Natural killer cell (primary cell): ENCODE results near the gene ARMH3. TPM values are rescaled to one million over a fixed set of nuclear protein-coding genes. Genes with fewer than 3 reads are reported as not detected.

Experiments used
- ATAC-seq, 3 donors: fragments of 150-1000 bp in 2 of 3; fragments of 200-7000 bp in 1 of 3; cut with Tn5 transposase; 1 replicate in 1 of 3; 2 replicates in 2 of 3; pipeline ENCODE4 v1.10.0; 2021; ENCODE audit warnings: mild to moderate bottlenecking in 2 of 3, moderate library complexity in 2 of 3
- DNase-seq, 2 donors: peaks; one replicate each; pipeline versions ENCODE4 v3.0.0 to v3.0.0-alpha.2; 2013 to 2021; ENCODE audit warnings: mixed read lengths in 1 of 2
- H3K27ac ChIP-seq: one replicate; pipeline ENCODE4 v1.5.1; 2013; ENCODE audit warnings: mild to moderate bottlenecking, low read length
- H3K27me3 ChIP-seq: one replicate; pipeline ENCODE4 v1.6.1; 2013; ENCODE audit warnings: low read length; ENCODE audit not compliant: control insufficient read depth, insufficient read depth
- H3K36me3 ChIP-seq: one replicate; pipeline ENCODE4 v1.6.1; 2013; ENCODE audit warnings: low read length; ENCODE audit not compliant: control insufficient read depth, insufficient read depth
- H3K4me1 ChIP-seq: one replicate; pipeline ENCODE4 v1.6.1; 2013; ENCODE audit warnings: low read length; ENCODE audit not compliant: control insufficient read depth, insufficient read depth
- H3K4me3 ChIP-seq: one replicate; pipeline ENCODE4 v1.5.1; 2013; ENCODE audit warnings: low read length
- H3K9me3 ChIP-seq: one replicate; pipeline ENCODE4 v1.6.1; 2013; ENCODE audit warnings: low read length; ENCODE audit not compliant: control insufficient read depth, insufficient read depth
- H3K27ac Mint-ChIP-seq, 2 donors: one replicate each; pipeline ENCODE4 v1.8.0; 2022; ENCODE audit warnings: mild to moderate bottlenecking in 2 of 2, mixed read lengths in 2 of 2, moderate library complexity in 1 of 2
- H3K27me3 Mint-ChIP-seq, 2 donors: one replicate each; pipeline ENCODE4 v1.8.0; 2022; ENCODE audit warnings: low read depth in 2 of 2, mixed read lengths in 2 of 2
- H3K36me3 Mint-ChIP-seq: one replicate; pipeline ENCODE4 v1.8.0; 2022; ENCODE audit warnings: mixed read lengths
- H3K4me1 Mint-ChIP-seq, 2 donors: one replicate each; pipeline ENCODE4 v1.8.0; 2022; ENCODE audit warnings: mixed read lengths in 2 of 2
- H3K4me3 Mint-ChIP-seq: one replicate; pipeline ENCODE4 v1.8.0; 2022; ENCODE audit warnings: mild to moderate bottlenecking, moderate library complexity, mixed read lengths
- H3K9me3 Mint-ChIP-seq, 2 donors: one replicate each; pipeline ENCODE4 v1.8.0; 2022; ENCODE audit warnings: mixed read lengths in 2 of 2
- WGBS: methylation state at CpG from one replicate; pipeline ENCODE4 v1.1.7; 2013; ENCODE audit warnings: missing lambda C conversion rate; ENCODE audit not compliant: insufficient coverage; 5-methylcytosine and 5-hydroxymethylcytosine counted together
- intact Hi-C: fragments of 100-400 bp; cut with micrococcal nuclease; formaldehyde crosslinking; loops from one replicate; pipeline ENCODE4 v1.14.2; 2022
- total RNA-seq, 4 donors: library from RNA; stranded (reverse); fragments of 120-200 nt in 1 of 4; gene quantifications; one replicate each; pipeline versions ENCODE4 v1.2.3 to v1.2.4, GENCODE V29; 2013 to 2022
- TF ChIP-seq, protein P1 (sequence below): fragments of 200-600 bp; IDR thresholded peaks from one replicate; pipeline ENCODE4 v1.8.0; 2022; ENCODE audit warnings: antibody characterized with exemption

The ARMH3 gene
- total RNA-seq, 3 donors from 2014 or later (not counting 1 experiment from before 2014, with no cell fraction given), result 29.9 to 38.9 (median 35.4) TPM

DNA sequence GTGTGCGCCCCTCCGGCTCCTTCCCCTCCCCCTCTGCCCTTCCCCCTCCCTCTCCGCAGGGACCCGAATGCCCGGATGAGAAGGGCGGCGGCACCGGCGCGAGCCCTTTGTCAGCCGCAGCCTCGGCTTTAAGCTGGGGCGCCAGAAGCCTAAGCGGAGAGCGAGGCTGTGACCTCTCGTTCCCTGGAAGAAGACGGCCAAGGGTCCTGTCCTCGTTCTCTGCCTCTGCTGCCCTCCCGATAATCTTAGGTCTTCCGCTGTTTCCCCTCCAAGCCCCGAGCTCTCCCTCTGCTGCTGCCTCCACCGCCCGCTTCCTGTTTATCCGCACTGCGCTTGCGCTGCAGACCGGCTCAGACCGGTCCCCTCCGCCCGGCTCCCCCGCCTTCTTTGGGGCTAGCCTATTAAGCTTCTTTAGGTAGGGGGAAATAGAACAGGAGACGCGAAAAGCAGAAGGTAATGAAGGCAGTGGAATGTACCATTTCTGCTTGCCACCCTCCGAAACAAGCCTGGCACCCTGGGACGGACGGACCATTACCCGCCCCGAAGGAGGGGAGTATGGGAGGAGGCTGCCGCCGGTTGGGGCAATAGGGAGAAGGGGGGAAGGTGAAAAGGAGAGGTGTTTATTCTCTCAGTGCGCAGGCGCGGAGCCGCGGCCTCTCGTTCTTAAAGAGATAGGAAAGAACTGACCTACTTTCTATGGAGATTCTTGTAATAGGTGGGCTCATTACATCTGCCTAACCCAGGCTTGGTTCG is 237.7 kb downstream of the ARMH3 start, which contains the start of gene OGA:
Gene OGA, minus strand, starts transcription at position 326 of the 753 bp plus-strand sequence. CDS start 422 bp downstream, outside the sequence.
- H3K9me3 Mint-ChIP-seq, result no peaks in the 10 kb centered on the region
- intact Hi-C loops, result loop anchor here (1.0 kb wide), 4 partner anchors 12 to 334 kb away; partner anchors contain the start of genes NOLC1 and NPM3
- peak; percentile 93 to 99 for DNase-seq
- Histone ChIP-seq H3K4me1 (peaks cover 27% of the 10 kb centered on the region), H3K27me3 (no peaks in the 10 kb centered on the region), H3K36me3 (no peaks in the 10 kb centered on the region), H3K9me3 (no peaks in the 10 kb centered on the region), H3K4me3 (peak within 1 kb of the TSS; percentile 95), H3K27ac (peak within 1 kb of the TSS; percentile 77)
- peaks cover 7% of the 10 kb centered on the region for H3K36me3 Mint-ChIP-seq
- peak; percentile 89 to 98 (median 90) for ATAC-seq
- peaks cover 55 to 62% of the 10 kb centered on the region in 2 donors for H3K4me1 Mint-ChIP-seq
- peak within 1 kb of the TSS; percentile 89 to 90 for H3K27ac Mint-ChIP-seq
- under 1% methylated on average over 47 of the region's 47 CpGs for WGBS
- TF ChIP-seq, protein P1, sequence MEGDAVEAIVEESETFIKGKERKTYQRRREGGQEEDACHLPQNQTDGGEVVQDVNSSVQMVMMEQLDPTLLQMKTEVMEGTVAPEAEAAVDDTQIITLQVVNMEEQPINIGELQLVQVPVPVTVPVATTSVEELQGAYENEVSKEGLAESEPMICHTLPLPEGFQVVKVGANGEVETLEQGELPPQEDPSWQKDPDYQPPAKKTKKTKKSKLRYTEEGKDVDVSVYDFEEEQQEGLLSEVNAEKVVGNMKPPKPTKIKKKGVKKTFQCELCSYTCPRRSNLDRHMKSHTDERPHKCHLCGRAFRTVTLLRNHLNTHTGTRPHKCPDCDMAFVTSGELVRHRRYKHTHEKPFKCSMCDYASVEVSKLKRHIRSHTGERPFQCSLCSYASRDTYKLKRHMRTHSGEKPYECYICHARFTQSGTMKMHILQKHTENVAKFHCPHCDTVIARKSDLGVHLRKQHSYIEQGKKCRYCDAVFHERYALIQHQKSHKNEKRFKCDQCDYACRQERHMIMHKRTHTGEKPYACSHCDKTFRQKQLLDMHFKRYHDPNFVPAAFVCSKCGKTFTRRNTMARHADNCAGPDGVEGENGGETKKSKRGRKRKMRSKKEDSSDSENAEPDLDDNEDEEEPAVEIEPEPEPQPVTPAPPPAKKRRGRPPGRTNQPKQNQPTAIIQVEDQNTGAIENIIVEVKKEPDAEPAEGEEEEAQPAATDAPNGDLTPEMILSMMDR, result no peak
- peak within 1 kb of the TSS; percentile 97 for H3K4me3 Mint-ChIP-seq
- H3K27me3 Mint-ChIP-seq, result no peaks in the 10 kb centered on the region

DNA sequence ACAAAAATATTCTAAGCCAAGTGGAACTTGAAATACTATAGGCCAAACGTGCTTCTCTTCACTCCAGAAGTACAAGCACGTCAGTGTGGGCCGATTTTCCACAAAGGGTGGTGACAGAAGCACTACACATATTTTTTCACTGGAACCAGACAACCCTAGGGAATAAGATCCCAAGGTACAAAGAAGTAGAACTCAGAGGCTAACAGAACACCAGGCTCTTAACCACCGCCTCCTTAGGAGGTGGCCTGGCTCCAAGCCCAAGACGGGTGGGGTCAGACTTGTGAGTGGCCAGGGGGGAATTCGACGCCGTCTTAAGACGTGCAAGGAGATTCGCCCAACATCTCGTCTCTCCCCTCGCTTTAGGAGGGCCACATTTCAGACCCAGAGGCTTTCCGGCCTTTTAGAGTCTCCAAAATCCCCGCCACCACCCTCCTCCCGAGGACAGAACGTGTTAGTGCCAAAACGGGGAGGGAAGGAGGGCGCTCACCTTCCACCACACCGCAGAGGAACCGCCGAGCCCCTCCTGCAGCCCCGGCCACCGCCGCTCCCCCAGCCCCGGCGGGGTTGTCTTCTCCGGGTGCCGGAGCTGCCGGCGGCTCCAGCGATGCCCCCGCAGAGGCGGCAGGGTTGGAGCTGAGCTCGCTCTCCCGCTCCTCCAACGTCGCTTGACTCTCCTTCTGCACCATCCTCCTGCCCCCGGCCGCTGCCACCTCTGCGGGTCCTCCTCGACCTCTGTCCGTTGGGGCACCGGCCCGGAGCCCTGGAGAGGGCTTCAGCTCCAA is 238.4 kb downstream of the ARMH3 start:
- H3K36me3 ChIP-seq, result peaks cover 2% of the 10 kb centered on the region
- H3K27ac Mint-ChIP-seq, result peak overlapping the region; percentile 89 to 90
- H3K4me3 ChIP-seq, result peak overlapping the region; percentile 95
- intact Hi-C loops, result loop anchor here (1.0 kb wide), 4 partner anchors 13 to 335 kb away; partner anchors contain the start of genes NOLC1 and NPM3
- H3K9me3 Mint-ChIP-seq, result no peaks in the 10 kb centered on the region
- H3K4me1 Mint-ChIP-seq, result peaks cover 63 to 70% of the 10 kb centered on the region in 2 donors
- H3K36me3 Mint-ChIP-seq, result peaks cover 7% of the 10 kb centered on the region
- WGBS, result under 1% methylated on average over 44 of the region's 44 CpGs
- peak overlapping the region; percentile 77 for H3K27ac ChIP-seq
- peak; percentile 0 to 1 (median 1) for ATAC-seq
- DNase-seq, result peak in 1 of 2 donors; percentile 62
- H3K4me3 Mint-ChIP-seq, result peak overlapping the region; percentile 97
- TF ChIP-seq, protein P1, result no peak
- H3K27me3 Mint-ChIP-seq, result no peaks in the 10 kb centered on the region
- H3K4me1 ChIP-seq, result peaks cover 28% of the 10 kb centered on the region
- no peaks in the 10 kb centered on the region for H3K27me3 ChIP-seq
- H3K9me3 ChIP-seq, result no peaks in the 10 kb centered on the region

DNA sequence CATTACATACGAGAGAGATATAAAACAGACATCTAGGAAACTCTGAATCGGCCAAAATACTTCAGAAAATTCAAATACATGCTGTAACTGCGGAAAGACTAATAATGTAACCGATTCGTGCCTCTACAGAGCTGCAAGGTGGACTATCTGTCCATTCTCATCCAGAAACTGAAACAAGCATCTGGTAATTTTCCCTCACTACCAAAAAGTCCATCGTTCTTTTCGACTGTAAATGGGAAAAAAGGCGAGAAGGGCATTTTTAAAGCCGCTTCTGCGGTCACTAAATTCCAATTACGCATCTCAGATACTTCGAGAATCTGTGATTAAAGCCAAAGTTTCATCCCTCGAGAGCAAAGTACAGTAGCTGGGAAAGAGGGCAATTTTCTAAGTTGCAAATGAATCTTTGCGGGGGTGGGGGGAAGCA is 239.0 kb downstream of the ARMH3 start:
- Mint-ChIP-seq H3K9me3 (no peaks in the 10 kb centered on the region), H3K27me3 (no peaks in the 10 kb centered on the region), H3K36me3 (peaks cover 7% of the 10 kb centered on the region), H3K4me1 (peaks cover 63 to 71% of the 10 kb centered on the region in 2 donors), H3K27ac (peak overlapping the region; percentile 89 to 90), H3K4me3 (peak overlapping the region; percentile 97)
- peaks cover 30% of the 10 kb centered on the region for H3K4me1 ChIP-seq
- peak overlapping the region; percentile 95 for H3K4me3 ChIP-seq
- ATAC-seq (no peak), DNase-seq (no peak)
- under 1% methylated on average over 14 of the region's 14 CpGs for WGBS
- intact Hi-C loops, result no loop called here
- H3K36me3 ChIP-seq, result peaks cover 4% of the 10 kb centered on the region
- H3K27me3 ChIP-seq, result no peaks in the 10 kb centered on the region
- H3K27ac ChIP-seq, result no peak overlapping the region
- TF ChIP-seq, protein P1, result no peak
- no peaks in the 10 kb centered on the region for H3K9me3 ChIP-seq
